NK-92 (cell line): ENCODE measurements around the gene DAPK1.

Experiments used
- DNase-seq: peaks from one replicate; lab custom pipeline; 2025; ENCODE audit not compliant: unreplicated experiment; lab: John Stamatoyannopoulos, UW

DAPK1 gene

GRCh38 chr9:87587864-87588263 lies 90.2 kb downstream of the DAPK1 start:
- no peak for DNase-seq

GRCh38 chr9:87588339-87588738 lies 90.7 kb downstream of the DAPK1 start:
- DNase-seq: no peak

GRCh38 chr9:87590996-87591395 lies 93.3 kb downstream of the DAPK1 start:
- no peak for DNase-seq

GRCh38 chr9:87592554-87593358 lies 95.1 kb downstream of the DAPK1 start:
- no peak for DNase-seq

- no peak for DNase-seq
Measured at GRCh38 chr9:87593359-87593980, 95.8 kb downstream of the DAPK1 start.

- DNase-seq: no peak
Measured at GRCh38 chr9:87594194-87594593, 96.5 kb downstream of the DAPK1 start.

GRCh38 chr9:87594662-87595061 lies 97.0 kb downstream of the DAPK1 start:
- DNase-seq: no peak

- DNase-seq: no peak
Measured at GRCh38 chr9:87595610-87596009, 97.9 kb downstream of the DAPK1 start.

- no peak for DNase-seq
Measured at GRCh38 chr9:87596862-87597261, 99.2 kb downstream of the DAPK1 start.

GRCh38 chr9:87597710-87598443 lies 100.2 kb downstream of the DAPK1 start:
- no peak for DNase-seq

- DNase-seq: no peak
Measured at GRCh38 chr9:87599901-87600610, 102.4 kb downstream of the DAPK1 start.

GRCh38 chr9:87601176-87601575 lies 103.5 kb downstream of the DAPK1 start:
- DNase-seq: no peak

- DNase-seq: no peak
Measured at GRCh38 chr9:87601595-87601994, 103.9 kb downstream of the DAPK1 start.

GRCh38 chr9:87602933-87603643 lies 105.4 kb downstream of the DAPK1 start:
- no peak for DNase-seq

GRCh38 chr9:87603854-87604490 lies 106.3 kb downstream of the DAPK1 start:
- no peak for DNase-seq

- no peak for DNase-seq
Measured at GRCh38 chr9:87604886-87605588, 107.4 kb downstream of the DAPK1 start.

GRCh38 chr9:87605676-87606075 lies 108.0 kb downstream of the DAPK1 start:
- DNase-seq: no peak

GRCh38 chr9:87606841-87607521 lies 109.3 kb downstream of the DAPK1 start:
- DNase-seq: no peak

GRCh38 chr9:87607859-87608258 lies 110.2 kb downstream of the DAPK1 start:
- no peak for DNase-seq
